SU-DHL-6 (cell line): ENCODE results near the gene KISS1.

Experiments
- H2AFZ ChIP-seq: fragments of 200-600 bp; sonication (generic); 2 replicates; pipeline ENCODE4 v1.6.1; 2014; ENCODE audit warnings: low read depth, mild to moderate bottlenecking, moderate library complexity, mixed read lengths, antibody characterized with exemption, low read length; ENCODE audit not compliant: severe bottlenecking
- H3F3A ChIP-seq: fragments of 200-600 bp; shearing (Covaris generic); 2 replicates; pipeline ENCODE4 v1.6.0; 2016; ENCODE audit warnings: antibody characterized with exemption, mild to moderate bottlenecking; ENCODE audit not compliant: insufficient read depth
- H3K27ac ChIP-seq: fragments of 200-600 bp; sonication (generic); 2 replicates; pipeline ENCODE4 v1.5.1; 2016; ENCODE audit warnings: low read depth, mild to moderate bottlenecking, low read length, moderate library complexity, mixed read lengths
- H3K27me3 ChIP-seq: fragments of 200-600 bp; sonication (generic), shearing (Covaris generic); 2 replicates; pipeline ENCODE4 v1.6.0; 2014; ENCODE audit warnings: mild to moderate bottlenecking, low read length
- H3K36me3 ChIP-seq: fragments of 200-600 bp; sonication (generic); 2 replicates; pipeline ENCODE4 v1.6.1; 2014; ENCODE audit warnings: mild to moderate bottlenecking, low read length, mixed read lengths
- H3K4me2 ChIP-seq: fragments of 300-600, 200-600 bp; shearing (Covaris generic), sonication (generic); 2 replicates; pipeline ENCODE4 v1.6.0; 2014; ENCODE audit warnings: low read length, low read depth, mild to moderate bottlenecking; ENCODE audit not compliant: poor library complexity, severe bottlenecking
- H3K4me3 ChIP-seq: fragments of 200-600 bp; sonication (generic); 2 replicates; pipeline ENCODE4 v1.5.1; 2014; ENCODE audit warnings: antibody characterized with exemption, low read length, mild to moderate bottlenecking, mixed read lengths; ENCODE audit not compliant: insufficient read depth, poor library complexity, severe bottlenecking
- H3K79me2 ChIP-seq: fragments of 200-600 bp; sonication (generic); 2 replicates; pipeline ENCODE4 v1.6.1; 2014; ENCODE audit warnings: mild to moderate bottlenecking, low read length, moderate library complexity; ENCODE audit not compliant: insufficient read depth
- H3K9ac ChIP-seq: fragments of 200-600 bp; sonication (generic); 2 replicates; pipeline ENCODE4 v1.7.0; 2014; ENCODE audit warnings: mild to moderate bottlenecking, low read length
- H3K9me2 ChIP-seq: fragments of 200-600 bp; sonication (generic); replicated peaks from 2 replicates; pipeline ENCODE4 v1.6.1; 2014; ENCODE audit warnings: low read length; ENCODE audit not compliant: insufficient read depth
- H3K9me3 ChIP-seq: fragments of 200-600 bp; sonication (generic); 2 replicates; pipeline ENCODE4 v1.6.1; 2014; ENCODE audit warnings: low read length, mixed read lengths; ENCODE audit not compliant: insufficient read depth
- H4K20me1 ChIP-seq: fragments of 200-600 bp; sonication (generic); 2 replicates; pipeline ENCODE4 v1.6.1; 2014; ENCODE audit warnings: low read depth, mild to moderate bottlenecking, antibody characterized with exemption, low read length, moderate library complexity, mixed read lengths
- EZH2phosphoT487 ChIP-seq: fragments of 200-600 bp; sonication (generic), shearing (Covaris generic); conservative IDR thresholded peaks from 2 replicates; pipeline ENCODE4 v1.6.1; 2018; ENCODE audit warnings: mild to moderate bottlenecking, antibody characterized with exemption, low read length, moderate library complexity, mixed read lengths
- TF ChIP-seq, protein P1 (sequence below): fragments of 200-600 bp; sonication (generic); IDR thresholded peaks from one replicate; pipeline ENCODE4 v1.5.1; 2017; ENCODE audit warnings: antibody characterized with exemption, mild to moderate bottlenecking, low read length, moderate library complexity; ENCODE audit not compliant: insufficient read depth, poor library complexity, severe bottlenecking

The KISS1 gene

DNA sequence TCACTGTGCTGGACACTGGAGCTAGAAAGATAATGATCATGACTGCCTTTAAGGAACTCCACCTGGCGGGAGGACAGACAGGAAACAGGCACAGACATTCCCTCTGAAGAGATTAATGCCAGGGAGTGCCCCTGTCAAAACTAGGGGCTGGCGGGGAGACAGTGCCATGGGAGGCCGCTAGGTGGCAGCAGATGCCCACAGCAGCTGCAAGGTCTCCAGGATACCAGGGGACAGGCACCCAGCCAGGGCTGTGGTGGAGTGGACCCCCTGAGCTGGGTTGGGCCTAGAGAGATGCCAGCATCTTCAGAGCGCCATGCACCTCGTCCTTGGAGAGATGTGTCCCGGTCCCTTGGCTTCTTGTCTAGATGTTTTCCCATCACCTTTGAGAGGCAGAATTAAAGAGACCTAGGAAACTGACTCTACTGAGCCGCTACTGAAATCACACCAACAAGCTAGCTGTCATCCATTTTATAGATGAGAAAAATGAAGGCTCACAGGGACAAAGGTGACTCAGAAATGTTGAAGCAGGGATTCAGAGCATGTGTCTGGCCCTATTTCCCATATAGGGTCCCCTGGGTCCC is 33.7 kb downstream of the KISS1 start:
- no peak overlapping the region for H3K4me3 ChIP-seq
- no peaks in the 10 kb centered on the region for H3K27me3 ChIP-seq
- no peak overlapping the region for H3K27ac ChIP-seq
- H3K9me3 ChIP-seq, result no peaks in the 10 kb centered on the region
- no peaks in the 10 kb centered on the region for H3K36me3 ChIP-seq
- no peak overlapping the region for H2AFZ ChIP-seq
- no peaks in the 10 kb centered on the region for H3K9me2 ChIP-seq
- TF ChIP-seq, protein P1, sequence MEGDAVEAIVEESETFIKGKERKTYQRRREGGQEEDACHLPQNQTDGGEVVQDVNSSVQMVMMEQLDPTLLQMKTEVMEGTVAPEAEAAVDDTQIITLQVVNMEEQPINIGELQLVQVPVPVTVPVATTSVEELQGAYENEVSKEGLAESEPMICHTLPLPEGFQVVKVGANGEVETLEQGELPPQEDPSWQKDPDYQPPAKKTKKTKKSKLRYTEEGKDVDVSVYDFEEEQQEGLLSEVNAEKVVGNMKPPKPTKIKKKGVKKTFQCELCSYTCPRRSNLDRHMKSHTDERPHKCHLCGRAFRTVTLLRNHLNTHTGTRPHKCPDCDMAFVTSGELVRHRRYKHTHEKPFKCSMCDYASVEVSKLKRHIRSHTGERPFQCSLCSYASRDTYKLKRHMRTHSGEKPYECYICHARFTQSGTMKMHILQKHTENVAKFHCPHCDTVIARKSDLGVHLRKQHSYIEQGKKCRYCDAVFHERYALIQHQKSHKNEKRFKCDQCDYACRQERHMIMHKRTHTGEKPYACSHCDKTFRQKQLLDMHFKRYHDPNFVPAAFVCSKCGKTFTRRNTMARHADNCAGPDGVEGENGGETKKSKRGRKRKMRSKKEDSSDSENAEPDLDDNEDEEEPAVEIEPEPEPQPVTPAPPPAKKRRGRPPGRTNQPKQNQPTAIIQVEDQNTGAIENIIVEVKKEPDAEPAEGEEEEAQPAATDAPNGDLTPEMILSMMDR, result peak; percentile 93
- TF ChIP-seq EZH2phosphoT487, result no peak
- no peaks in the 10 kb centered on the region for H4K20me1 ChIP-seq
- H3F3A ChIP-seq, result no peaks in the 10 kb centered on the region
- no peaks in the 10 kb centered on the region for H3K79me2 ChIP-seq
- no peak overlapping the region for H3K4me2 ChIP-seq
- H3K9ac ChIP-seq, result no peak overlapping the region

DNA sequence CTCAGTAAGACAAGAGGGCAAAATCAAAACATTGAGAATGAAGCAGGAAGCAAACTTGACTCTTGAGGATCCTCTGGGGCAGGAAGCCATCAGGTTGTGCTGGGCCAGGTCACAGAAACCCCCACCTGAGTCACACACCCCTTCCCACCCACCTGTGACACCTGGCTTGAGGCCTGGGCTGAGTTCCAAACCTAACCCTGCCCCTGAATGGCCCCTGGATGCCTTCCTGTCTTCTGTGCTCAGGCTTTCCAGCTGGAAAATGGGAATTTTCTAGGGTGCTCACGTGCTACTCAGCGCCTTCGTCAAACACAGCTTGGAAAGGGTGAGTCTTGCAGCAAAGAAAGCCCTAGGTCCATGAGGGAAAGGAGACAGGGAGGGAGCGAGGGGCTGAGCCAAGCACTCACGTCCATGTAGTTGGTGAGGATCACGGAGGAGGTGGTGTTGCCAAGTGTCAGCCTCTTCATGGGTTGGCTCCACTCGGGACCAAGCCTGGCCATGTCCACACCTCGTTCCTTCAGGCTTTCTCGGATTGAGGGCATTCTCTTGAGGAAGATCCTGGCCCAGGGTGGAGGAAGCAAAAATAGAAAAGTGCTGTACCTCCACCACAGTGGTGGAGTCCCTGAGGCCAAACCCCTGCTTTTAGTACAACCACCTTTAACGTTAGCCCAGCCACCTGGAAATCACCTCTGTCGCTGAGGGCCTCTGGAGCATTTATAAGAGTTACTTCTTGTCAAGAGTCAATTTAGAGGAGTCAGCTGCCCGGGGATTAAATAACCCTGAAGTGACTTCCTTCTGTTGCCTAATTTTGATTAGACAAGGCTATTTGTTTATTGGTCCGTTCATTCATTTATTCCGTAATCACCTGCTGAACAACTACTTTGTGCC is 34.4 kb downstream of the KISS1 start:
- no peaks in the 10 kb centered on the region for H3K36me3 ChIP-seq
- H3K27ac ChIP-seq, result no peak overlapping the region
- H3K79me2 ChIP-seq, result no peaks in the 10 kb centered on the region
- TF ChIP-seq EZH2phosphoT487, result no peak
- TF ChIP-seq, protein P1, result no peak
- no peak overlapping the region for H3K4me2 ChIP-seq
- no peaks in the 10 kb centered on the region for H3F3A ChIP-seq
- H4K20me1 ChIP-seq, result no peaks in the 10 kb centered on the region
- H3K4me3 ChIP-seq, result no peak overlapping the region
- H2AFZ ChIP-seq, result no peak overlapping the region
- H3K9me3 ChIP-seq, result no peaks in the 10 kb centered on the region
- no peaks in the 10 kb centered on the region for H3K27me3 ChIP-seq
- no peaks in the 10 kb centered on the region for H3K9me2 ChIP-seq
- H3K9ac ChIP-seq, result no peak overlapping the region

DNA sequence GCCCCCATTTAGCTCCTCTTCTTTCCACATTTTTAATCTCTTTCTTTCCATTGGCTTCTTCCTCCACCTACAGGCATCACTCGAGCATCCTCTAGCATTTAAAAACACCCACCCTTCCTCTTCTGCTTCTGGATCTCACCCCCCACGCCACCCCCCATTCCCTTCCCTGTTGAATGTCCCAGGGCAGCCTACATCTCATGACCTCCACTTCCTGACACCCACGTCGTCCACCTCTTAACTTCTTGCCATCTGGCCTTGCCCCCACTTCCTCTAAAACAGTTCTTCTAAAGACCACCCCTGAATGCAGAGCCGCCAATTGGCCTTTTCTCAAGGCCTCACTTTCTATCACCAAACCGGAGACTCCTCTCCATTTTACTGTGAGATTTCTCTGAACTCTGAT is 38.3 kb downstream of the KISS1 start:
- TF ChIP-seq, protein P1, result no peak
- no peak for TF ChIP-seq EZH2phosphoT487

More for the DNA sequence above, 38.3 kb downstream of the KISS1 start:
- Histone ChIP-seq H3K9me3 (no peaks in the 10 kb centered on the region), H3K27me3 (no peaks in the 10 kb centered on the region), H3K9ac (no peak overlapping the region), H3K9me2 (no peaks in the 10 kb centered on the region), H3K4me3 (no peak overlapping the region), H3F3A (no peaks in the 10 kb centered on the region), H3K27ac (no peak overlapping the region), H3K36me3 (no peaks in the 10 kb centered on the region), H3K4me2 (no peak overlapping the region), H2AFZ (no peak overlapping the region), H3K79me2 (no peaks in the 10 kb centered on the region), H4K20me1 (no peaks in the 10 kb centered on the region)
